Skeletal muscle satellite cell (primary cell): Measurements from ENCODE around the gene CCBE1.

ENCODE experiments used
- H3K27me3 ChIP-seq: 2 replicates; pipeline ENCODE4 v1.7.0; 2013; ENCODE audit warnings: low read length; ENCODE audit not compliant: control insufficient read depth, insufficient read depth
- H3K36me3 ChIP-seq: 2 replicates; pipeline ENCODE4 v1.7.0; 2013; ENCODE audit warnings: mild to moderate bottlenecking, control low read depth, low read length; ENCODE audit not compliant: insufficient read depth
- H3K4me1 ChIP-seq: 2 replicates; pipeline ENCODE4 v1.7.0; 2013; ENCODE audit warnings: low read length; ENCODE audit not compliant: control insufficient read depth, insufficient read depth
- H3K4me2 ChIP-seq: 2 replicates; pipeline ENCODE4 v1.7.0; 2013; ENCODE audit warnings: mild to moderate bottlenecking, low read length
- H3K4me3 ChIP-seq: 2 replicates; pipeline ENCODE4 v1.7.0; 2013; ENCODE audit warnings: low read length
- H3K9ac ChIP-seq: 2 replicates; pipeline ENCODE4 v1.7.0; 2013; ENCODE audit warnings: mild to moderate bottlenecking, low read depth, low read length, moderate library complexity
- H3K9me3 ChIP-seq: replicated peaks from 2 replicates; pipeline ENCODE4 v1.7.0; 2013; ENCODE audit warnings: mild to moderate bottlenecking, control low read depth, low read length

Gene CCBE1

GRCh38 chr18:59458575-59458974 is 238.6 kb downstream of the CCBE1 start:
- Histone ChIP-seq H3K36me3 (peaks cover 47% of the 10 kb centered on the region), H3K27me3 (no peaks in the 10 kb centered on the region), H3K4me1 (peaks cover 4% of the 10 kb centered on the region), H3K9ac (no peak overlapping the region), H3K4me3 (no peak overlapping the region), H3K9me3 (no peaks in the 10 kb centered on the region), H3K4me2 (no peak overlapping the region)

GRCh38 chr18:59456657-59457056 is 240.6 kb downstream of the CCBE1 start:
- Histone ChIP-seq H3K36me3 (peaks cover 47% of the 10 kb centered on the region), H3K27me3 (no peaks in the 10 kb centered on the region), H3K9me3 (no peaks in the 10 kb centered on the region), H3K9ac (no peak overlapping the region), H3K4me3 (no peak overlapping the region), H3K4me2 (no peak overlapping the region), H3K4me1 (peaks cover 4% of the 10 kb centered on the region)

- peaks cover 4% of the 10 kb centered on the region for H3K4me1 ChIP-seq
- H3K4me2 ChIP-seq, result no peak overlapping the region
- H3K36me3 ChIP-seq, result peaks cover 47% of the 10 kb centered on the region
Measured at GRCh38 chr18:59455728-59456276, 241.4 kb downstream of the CCBE1 start.

GRCh38 chr18:59454909-59455727 is 242.1 kb downstream of the CCBE1 start:
- H3K9me3 ChIP-seq, result no peaks in the 10 kb centered on the region
- H3K4me1 ChIP-seq, result peaks cover 4% of the 10 kb centered on the region
- H3K36me3 ChIP-seq, result peaks cover 49% of the 10 kb centered on the region
- no peak overlapping the region for H3K4me2 ChIP-seq
- H3K4me3 ChIP-seq, result no peak overlapping the region
- no peak overlapping the region for H3K9ac ChIP-seq
- no peaks in the 10 kb centered on the region for H3K27me3 ChIP-seq

More at GRCh38 chr18:59455728-59456276, 241.4 kb downstream of the CCBE1 start:
- H3K27me3 ChIP-seq, result no peaks in the 10 kb centered on the region
- no peak overlapping the region for H3K4me3 ChIP-seq
- no peak overlapping the region for H3K9ac ChIP-seq
- no peaks in the 10 kb centered on the region for H3K9me3 ChIP-seq

GRCh38 chr18:59453468-59453961 is 243.7 kb downstream of the CCBE1 start:
- no peaks in the 10 kb centered on the region for H3K27me3 ChIP-seq
- H3K9ac ChIP-seq, result no peak overlapping the region
- H3K4me3 ChIP-seq, result no peak overlapping the region
- no peak overlapping the region for H3K4me2 ChIP-seq
- no peaks in the 10 kb centered on the region for H3K9me3 ChIP-seq
- H3K36me3 ChIP-seq, result peaks cover 54% of the 10 kb centered on the region
- H3K4me1 ChIP-seq, result no peaks in the 10 kb centered on the region

GRCh38 chr18:59451963-59452362 is 245.3 kb downstream of the CCBE1 start:
- Histone ChIP-seq H3K4me2 (no peak overlapping the region), H3K4me1 (no peaks in the 10 kb centered on the region), H3K27me3 (no peaks in the 10 kb centered on the region), H3K9ac (no peak overlapping the region), H3K9me3 (no peaks in the 10 kb centered on the region), H3K36me3 (peaks cover 57% of the 10 kb centered on the region), H3K4me3 (no peak overlapping the region)

GRCh38 chr18:59451073-59451472 is 246.2 kb downstream of the CCBE1 start:
- no peaks in the 10 kb centered on the region for H3K4me1 ChIP-seq
- no peak overlapping the region for H3K4me3 ChIP-seq
- H3K36me3 ChIP-seq, result peaks cover 56% of the 10 kb centered on the region
- no peaks in the 10 kb centered on the region for H3K9me3 ChIP-seq
- H3K4me2 ChIP-seq, result no peak overlapping the region
- H3K9ac ChIP-seq, result no peak overlapping the region
- H3K27me3 ChIP-seq, result no peaks in the 10 kb centered on the region

- Histone ChIP-seq H3K27me3 (no peaks in the 10 kb centered on the region), H3K4me2 (no peak overlapping the region), H3K36me3 (peaks cover 54% of the 10 kb centered on the region), H3K4me1 (no peaks in the 10 kb centered on the region), H3K9me3 (no peaks in the 10 kb centered on the region), H3K4me3 (no peak overlapping the region), H3K9ac (no peak overlapping the region)
Measured at GRCh38 chr18:59448546-59448945, 248.7 kb downstream of the CCBE1 start.

- Histone ChIP-seq H3K36me3 (peaks cover 59% of the 10 kb centered on the region), H3K27me3 (no peaks in the 10 kb centered on the region), H3K4me3 (no peak overlapping the region), H3K4me2 (no peak overlapping the region), H3K9ac (no peak overlapping the region), H3K9me3 (no peaks in the 10 kb centered on the region), H3K4me1 (no peaks in the 10 kb centered on the region)
Measured at GRCh38 chr18:59446012-59446411, 251.2 kb downstream of the CCBE1 start.

- Histone ChIP-seq H3K4me3 (no peak overlapping the region), H3K4me1 (no peaks in the 10 kb centered on the region), H3K4me2 (no peak overlapping the region), H3K36me3 (peaks cover 69% of the 10 kb centered on the region), H3K27me3 (no peaks in the 10 kb centered on the region), H3K9me3 (no peaks in the 10 kb centered on the region), H3K9ac (no peak overlapping the region)
Measured at GRCh38 chr18:59437851-59438569, 259.2 kb downstream of the CCBE1 start.

- Histone ChIP-seq H3K4me2 (no peak overlapping the region), H3K4me1 (no peaks in the 10 kb centered on the region), H3K4me3 (no peak overlapping the region), H3K9ac (no peak overlapping the region), H3K9me3 (no peaks in the 10 kb centered on the region), H3K36me3 (peaks cover 40% of the 10 kb centered on the region), H3K27me3 (no peaks in the 10 kb centered on the region)
Measured at GRCh38 chr18:59432803-59433597, 264.2 kb downstream of the CCBE1 start.
